HCT116 (cell line): ENCODE measurements around the gene FOSB. TPM values are rescaled to one million over a fixed set of nuclear protein-coding genes. Genes with fewer than 3 reads are reported as not detected.

ENCODE experiments used
- ATAC-seq: fragments of 200-7000 bp; cut with Tn5 transposase; 2 replicates; pipeline ENCODE4 v1.9.1; 2020; ENCODE audit warnings: mild to moderate bottlenecking, moderate library complexity
- BruUV-seq: library from RNA; stranded (reverse); fragments of 400-500 nt; replicated peaks from 2 replicates; lab custom pipeline; 2021; lab: Mats Ljungman, UMichigan
- CTCF ChIA-PET: fragments of 300-600 bp; sonication (Branson Sonifier 250); formaldehyde crosslinking; loops from one replicate; lab custom pipeline; 2021; ENCODE audit warnings: antibody characterized with exemption; lab: Charles Lee
- POLR2A ChIA-PET: fragments of 300-600, 350-600 bp; sonication (Branson Sonifier 250); formaldehyde crosslinking; loops from one replicate; lab custom pipeline; 2021; ENCODE audit warnings: antibody characterized with exemption; lab: Charles Lee
- RAD21 ChIA-PET, 2 experiments: fragments of 300-600 bp; sonication (Branson Sonifier 250); formaldehyde crosslinking; loops; one replicate each; lab custom pipeline; 2023; ENCODE audit warnings: low total read pairs in 2 of 2; ENCODE audit not compliant: uncharacterized antibody in 2 of 2, unreplicated experiment in 2 of 2, low non-redundant PET in 1 of 2; lab: Charles Lee
- DNase-seq: peaks from one replicate; pipeline ENCODE4 v3.0.0-alpha.2; 2010; ENCODE audit warnings: low read depth, low spot score
- H2AFZ ChIP-seq: fragments of 200-600 bp; shearing (Covaris generic), sonication (generic); 2 replicates; pipeline ENCODE4 v1.6.1; 2017; ENCODE audit warnings: low read depth, mixed run types, mixed read lengths, antibody characterized with exemption, low read length; ENCODE audit not compliant: poor library complexity, severe bottlenecking
- H3K27ac ChIP-seq: 2 replicates; pipeline ENCODE4 v1.5.1; 2012; ENCODE audit warnings: low read depth, low read length
- H3K27me3 ChIP-seq: fragments of 200-600 bp; sonication (generic); 2 replicates; pipeline ENCODE4 v1.6.1; 2016; ENCODE audit warnings: mixed run types, low read length, mixed read lengths; ENCODE audit not compliant: insufficient read depth
- H3K36me3 ChIP-seq, 2 experiments: fragments of 200-500 bp in 1 of 2; fragments of 200-600 bp in 1 of 2; sonication (Bioruptor generic) in 1 of 2; sonication (generic) in 1 of 2; 2 replicates each; pipeline versions ENCODE4 v1.5.1 to v1.6.1; 2014 to 2016; ENCODE audit warnings: low read length in 2 of 2, inconsistent platforms in 1 of 2, mixed read lengths in 1 of 2, mixed run types in 1 of 2; ENCODE audit not compliant: insufficient read depth in 2 of 2, control insufficient read depth in 1 of 2
- H3K4me1 ChIP-seq, 2 experiments: fragments of 200-600 bp in 1 of 2; sonication (generic) in 1 of 2; 2 replicates each; pipeline versions ENCODE4 v1.5.1 to v1.6.1; 2012 to 2017; ENCODE audit warnings: low read length in 2 of 2, inconsistent platforms in 1 of 2, mild to moderate bottlenecking in 1 of 2, mixed read lengths in 1 of 2, mixed run types in 1 of 2, moderate library complexity in 1 of 2; ENCODE audit not compliant: insufficient read depth in 2 of 2, control insufficient read depth in 1 of 2
- H3K4me2 ChIP-seq: fragments of 200-600 bp; sonication (generic); 2 replicates; pipeline ENCODE4 v1.6.1; 2017; ENCODE audit warnings: mixed run types, low read length, mixed read lengths
- H3K4me3 ChIP-seq, 2 experiments: fragments of 200-600 bp in 1 of 2; sonication (generic) in 1 of 2; replicated peaks in 1 of 2; 2 replicates each; pipeline ENCODE4 v1.5.1; 2011 to 2016; ENCODE audit warnings: low read length in 2 of 2, control low read depth in 1 of 2, low read depth in 1 of 2, mild to moderate bottlenecking in 1 of 2, mixed read lengths in 1 of 2, mixed run types in 1 of 2
- H3K79me2 ChIP-seq: fragments of 200-600 bp; sonication (generic); 2 replicates; pipeline ENCODE4 v1.6.1; 2017; ENCODE audit warnings: mild to moderate bottlenecking, mixed run types, low read length, moderate library complexity, mixed read lengths; ENCODE audit not compliant: insufficient read depth
- H3K9ac ChIP-seq: fragments of 200-600 bp; sonication (generic); 2 replicates; pipeline ENCODE4 v1.6.1; 2016; ENCODE audit warnings: low read length, mixed read lengths
- H3K9me2 ChIP-seq: fragments of 200-600 bp; sonication (generic), shearing (Covaris generic); 2 replicates; pipeline ENCODE4 v1.6.1; 2017; ENCODE audit warnings: mixed run types, mild to moderate bottlenecking, moderate library complexity; ENCODE audit not compliant: insufficient read depth
- H3K9me3 ChIP-seq, 2 experiments: fragments of 200-500 bp in 1 of 2; fragments of 200-600 bp in 1 of 2; sonication (Bioruptor generic) in 1 of 2; sonication (generic) in 1 of 2; 2 replicates each; pipeline ENCODE4 v1.6.1; 2014 to 2017; ENCODE audit warnings: low read length in 2 of 2, mixed read lengths in 2 of 2, inconsistent platforms in 1 of 2, low read depth in 1 of 2, mild to moderate bottlenecking in 1 of 2, mixed run types in 1 of 2, moderate library complexity in 1 of 2; ENCODE audit not compliant: control insufficient read depth in 1 of 2, insufficient read depth in 1 of 2
- H4K20me1 ChIP-seq: fragments of 200-600 bp; sonication (generic), shearing (Covaris generic); 2 replicates; pipeline ENCODE4 v1.6.1; 2017; ENCODE audit warnings: mixed run types, mild to moderate bottlenecking, moderate library complexity; ENCODE audit not compliant: insufficient read depth
- ELF1 ChIP-seq: IDR thresholded peaks from 2 replicates; pipeline ENCODE4 v1.6.1; 2012; ENCODE audit warnings: low read depth, borderline replicate concordance
- FOSL1 ChIP-seq: IDR thresholded peaks from 2 replicates; pipeline ENCODE4 v1.6.1; 2012; ENCODE audit warnings: low read depth
- SIN3A ChIP-seq: IDR thresholded peaks from 2 replicates; pipeline ENCODE4 v1.6.1; 2012; ENCODE audit warnings: low read depth
- TCF7L2 ChIP-seq: IDR thresholded peaks from 2 replicates; pipeline ENCODE4 v1.7.0; 2011; ENCODE audit warnings: borderline replicate concordance, inconsistent platforms; ENCODE audit not compliant: insufficient read depth, insufficient read length; ENCODE audit errors: extremely low read depth
- intact Hi-C: fragments of 100-400 bp; cut with micrococcal nuclease; formaldehyde crosslinking; loops from 2 replicates; pipeline ENCODE4 v1.10.0; 2022
- total RNA-seq: library from RNA; stranded (reverse); gene quantifications from one replicate; pipeline ENCODE4 v1.2.1, GENCODE V29; 2021; ENCODE audit not compliant: unreplicated experiment
- TF ChIP-seq, protein P1 (sequence below), 3 experiments: fragments of 200-600 bp in 1 of 3; sonication (generic) in 1 of 3; IDR thresholded peaks in 2 of 3; conservative IDR thresholded peaks in 1 of 3; 2 replicates each; pipeline ENCODE4 v1.5.1; 2012 to 2017; ENCODE audit warnings: low read depth in 2 of 3, low read length in 2 of 3, antibody characterized with exemption in 1 of 3, borderline replicate concordance in 1 of 3, control low read depth in 1 of 3, mild to moderate bottlenecking in 1 of 3, mixed read lengths in 1 of 3, mixed run types in 1 of 3, moderate library complexity in 1 of 3; ENCODE audit not compliant: insufficient read depth in 1 of 3
- TF ChIP-seq, protein P2 (sequence below): IDR thresholded peaks from 2 replicates; pipeline ENCODE4 v1.6.1; 2012

Gene FOSB
- total RNA-seq, 1 experiment from 2014 or later, result 12.6 TPM

DNA sequence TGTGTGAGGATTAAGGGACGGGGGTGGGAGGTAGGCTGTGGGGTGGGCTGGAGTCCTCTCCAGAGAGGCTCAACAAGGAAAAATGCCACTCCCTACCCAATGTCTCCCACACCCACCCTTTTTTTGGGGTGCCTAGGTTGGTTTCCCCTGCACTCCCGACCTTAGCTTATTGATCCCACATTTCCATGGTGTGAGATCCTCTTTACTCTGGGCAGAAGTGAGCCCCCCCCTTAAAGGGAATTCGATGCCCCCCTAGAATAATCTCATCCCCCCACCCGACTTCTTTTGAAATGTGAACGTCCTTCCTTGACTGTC lies 5.5 kb downstream of the FOSB start:
- H3K27ac ChIP-seq, result no peak overlapping the region
- peaks cover 19% of the 10 kb centered on the region; the same call in 1 of the 2 replicates for H3K79me2 ChIP-seq
- ChIA-PET RAD21 (no interaction called here), POLR2A (no interaction called here), CTCF (interaction anchor here (0.6 kb wide), 1 partner anchor 33 kb away, joined by 4 read pairs; no protein-coding TSS in a partner anchor)
- BruUV-seq, result no TSS peak
- no peak overlapping the region for H3K9ac ChIP-seq
- peaks cover 9 to 22% of the 10 kb centered on the region in 2 experiments for H3K4me1 ChIP-seq
- no peak overlapping the region for H2AFZ ChIP-seq
- H4K20me1 ChIP-seq, result no peaks in the 10 kb centered on the region; the same call in 1 of the 2 replicates
- no peaks in the 10 kb centered on the region for H3K9me2 ChIP-seq
- ATAC-seq (no peak), DNase-seq (no peak)
- H3K36me3 ChIP-seq, result no peaks in the 10 kb centered on the region; a peak in 1 of 4 replicates
- H3K4me2 ChIP-seq, result no peak overlapping the region
- intact Hi-C loops, result no loop called here
- no peak overlapping the region for H3K4me3 ChIP-seq
- no peaks in the 10 kb centered on the region for H3K9me3 ChIP-seq
- H3K27me3 ChIP-seq, result no peaks in the 10 kb centered on the region
- TF ChIP-seq FOSL1 (no peak), TCF7L2 (no peak), ELF1 (no peak), SIN3A (no peak)
- TF ChIP-seq, protein P1, sequence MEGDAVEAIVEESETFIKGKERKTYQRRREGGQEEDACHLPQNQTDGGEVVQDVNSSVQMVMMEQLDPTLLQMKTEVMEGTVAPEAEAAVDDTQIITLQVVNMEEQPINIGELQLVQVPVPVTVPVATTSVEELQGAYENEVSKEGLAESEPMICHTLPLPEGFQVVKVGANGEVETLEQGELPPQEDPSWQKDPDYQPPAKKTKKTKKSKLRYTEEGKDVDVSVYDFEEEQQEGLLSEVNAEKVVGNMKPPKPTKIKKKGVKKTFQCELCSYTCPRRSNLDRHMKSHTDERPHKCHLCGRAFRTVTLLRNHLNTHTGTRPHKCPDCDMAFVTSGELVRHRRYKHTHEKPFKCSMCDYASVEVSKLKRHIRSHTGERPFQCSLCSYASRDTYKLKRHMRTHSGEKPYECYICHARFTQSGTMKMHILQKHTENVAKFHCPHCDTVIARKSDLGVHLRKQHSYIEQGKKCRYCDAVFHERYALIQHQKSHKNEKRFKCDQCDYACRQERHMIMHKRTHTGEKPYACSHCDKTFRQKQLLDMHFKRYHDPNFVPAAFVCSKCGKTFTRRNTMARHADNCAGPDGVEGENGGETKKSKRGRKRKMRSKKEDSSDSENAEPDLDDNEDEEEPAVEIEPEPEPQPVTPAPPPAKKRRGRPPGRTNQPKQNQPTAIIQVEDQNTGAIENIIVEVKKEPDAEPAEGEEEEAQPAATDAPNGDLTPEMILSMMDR (IDR thresholded peaks at IDR 0.05 in 2 of 3, conservative IDR thresholded peaks at IDR 0.05 in 1 of 3; ENCODE audit: borderline replicate concordance in 1 of 3, insufficient read depth in 1 of 3, low read depth in 2 of 3, low read length in 2 of 3), result no peak
- TF ChIP-seq, protein P2, sequence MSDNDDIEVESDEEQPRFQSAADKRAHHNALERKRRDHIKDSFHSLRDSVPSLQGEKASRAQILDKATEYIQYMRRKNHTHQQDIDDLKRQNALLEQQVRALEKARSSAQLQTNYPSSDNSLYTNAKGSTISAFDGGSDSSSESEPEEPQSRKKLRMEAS, result no peak
